HG03442 (cell line): Measurements from ENCODE around the gene PARP11.

Experiments used
- ATAC-seq: cut with Tn5 transposase; IDR thresholded peaks from one replicate; pipeline ENCODE4 v1.9.1; 2021; ENCODE audit warnings: mild to moderate bottlenecking, moderate library complexity; ENCODE audit not compliant: unreplicated experiment

The PARP11 gene

GRCh38 chr12:3828888-3829287 lies 44.3 kb downstream of the PARP11 start:
- no peak for ATAC-seq

- ATAC-seq, result no peak
These were observed 45.7 kb downstream of the PARP11 start for GRCh38 chr12:3827301-3828000.

GRCh38 chr12:3821441-3821840 lies 51.8 kb downstream of the PARP11 start:
- ATAC-seq, result no peak

- ATAC-seq, result no peak
These were observed 53.1 kb downstream of the PARP11 start for GRCh38 chr12:3820122-3820521.

- no peak for ATAC-seq
These were observed 56.9 kb downstream of the PARP11 start for GRCh38 chr12:3816266-3816665.

- ATAC-seq, result no peak
These were observed 58.0 kb downstream of the PARP11 start for GRCh38 chr12:3815094-3815766.

- ATAC-seq, result no peak
These were observed 62.7 kb downstream of the PARP11 start for GRCh38 chr12:3810540-3810939.

- no peak for ATAC-seq
These were observed 63.2 kb downstream of the PARP11 start for GRCh38 chr12:3810016-3810370.

- no peak for ATAC-seq
These were observed 63.7 kb downstream of the PARP11 start for GRCh38 chr12:3809357-3810015.

GRCh38 chr12:3805077-3805476 lies 68.1 kb downstream of the PARP11 start:
- ATAC-seq, result no peak

- ATAC-seq, result no peak
These were observed 69.2 kb downstream of the PARP11 start for GRCh38 chr12:3803865-3804472.

GRCh38 chr12:3802721-3803120 lies 70.5 kb downstream of the PARP11 start:
- ATAC-seq, result no peak

GRCh38 chr12:3797531-3798048 lies 75.6 kb downstream of the PARP11 start:
- ATAC-seq, result no peak

GRCh38 chr12:3795492-3796133 lies 77.6 kb downstream of the PARP11 start:
- no peak for ATAC-seq

GRCh38 chr12:3795066-3795465 lies 78.1 kb downstream of the PARP11 start:
- ATAC-seq, result no peak

- no peak for ATAC-seq
These were observed 80.4 kb downstream of the PARP11 start for GRCh38 chr12:3792623-3793288.

- ATAC-seq, result no peak
These were observed 81.8 kb downstream of the PARP11 start for GRCh38 chr12:3791256-3791874.

- no peak for ATAC-seq
These were observed 82.6 kb downstream of the PARP11 start for GRCh38 chr12:3790642-3791041.

- no peak for ATAC-seq
These were observed 83.4 kb downstream of the PARP11 start for GRCh38 chr12:3789838-3790237.

- no peak for ATAC-seq
These were observed 95.9 kb downstream of the PARP11 start for GRCh38 chr12:3777206-3777809.
